PC-9 (cell line): ENCODE results near the gene ZNF488.

Experiments
- EZH2 ChIP-seq: fragments of 200-600 bp; sonication (generic); IDR thresholded peaks from 2 replicates; pipeline ENCODE4 v1.8.0; 2017; ENCODE audit warnings: antibody characterized with exemption, low read depth
- TF ChIP-seq, protein P1 (sequence below): fragments of 200-600 bp; sonication (generic); conservative IDR thresholded peaks from 2 replicates; pipeline ENCODE4 v1.6.1; 2017; ENCODE audit warnings: mixed run types, antibody characterized with exemption, mild to moderate bottlenecking, moderate library complexity

DNA sequence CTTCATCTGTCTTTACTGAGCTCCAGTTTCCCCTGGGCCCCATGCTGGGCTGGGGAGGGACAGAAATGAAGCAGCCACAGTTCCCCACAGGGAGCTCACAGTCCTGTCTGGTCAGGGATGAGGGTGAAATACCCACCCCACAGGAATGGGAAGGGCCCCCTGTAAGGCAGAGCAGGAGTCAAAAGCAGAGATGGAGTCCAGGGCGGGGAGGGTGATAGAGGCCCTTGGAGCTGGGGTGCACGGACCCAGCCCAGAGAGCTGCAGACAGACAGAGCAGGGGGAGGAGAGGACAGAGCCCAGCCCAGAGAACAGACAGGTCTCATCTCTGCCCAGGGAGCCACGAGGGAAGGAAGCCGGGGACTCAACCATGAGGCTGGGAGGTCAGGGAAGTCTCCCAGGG lies 34.9 kb upstream of the ZNF488 start:
- TF ChIP-seq, protein P1, sequence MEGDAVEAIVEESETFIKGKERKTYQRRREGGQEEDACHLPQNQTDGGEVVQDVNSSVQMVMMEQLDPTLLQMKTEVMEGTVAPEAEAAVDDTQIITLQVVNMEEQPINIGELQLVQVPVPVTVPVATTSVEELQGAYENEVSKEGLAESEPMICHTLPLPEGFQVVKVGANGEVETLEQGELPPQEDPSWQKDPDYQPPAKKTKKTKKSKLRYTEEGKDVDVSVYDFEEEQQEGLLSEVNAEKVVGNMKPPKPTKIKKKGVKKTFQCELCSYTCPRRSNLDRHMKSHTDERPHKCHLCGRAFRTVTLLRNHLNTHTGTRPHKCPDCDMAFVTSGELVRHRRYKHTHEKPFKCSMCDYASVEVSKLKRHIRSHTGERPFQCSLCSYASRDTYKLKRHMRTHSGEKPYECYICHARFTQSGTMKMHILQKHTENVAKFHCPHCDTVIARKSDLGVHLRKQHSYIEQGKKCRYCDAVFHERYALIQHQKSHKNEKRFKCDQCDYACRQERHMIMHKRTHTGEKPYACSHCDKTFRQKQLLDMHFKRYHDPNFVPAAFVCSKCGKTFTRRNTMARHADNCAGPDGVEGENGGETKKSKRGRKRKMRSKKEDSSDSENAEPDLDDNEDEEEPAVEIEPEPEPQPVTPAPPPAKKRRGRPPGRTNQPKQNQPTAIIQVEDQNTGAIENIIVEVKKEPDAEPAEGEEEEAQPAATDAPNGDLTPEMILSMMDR = no peak
- no peak for TF ChIP-seq EZH2
